Neural cell (in vitro differentiated cells): ENCODE results near the gene BMI1.

Experiments
- CTCF ChIP-seq: fragments of 450-650 bp; IDR thresholded peaks from 2 replicates; pipeline ENCODE4 v1.5.1; 2014; ENCODE audit warnings: antibody characterized with exemption, mild to moderate bottlenecking, moderate library complexity; ENCODE audit not compliant: poor library complexity, severe bottlenecking
- MXI1 ChIP-seq: fragments of 450-650 bp; conservative IDR thresholded peaks from 2 replicates; pipeline ENCODE4 v1.6.1; 2014; ENCODE audit warnings: antibody characterized with exemption, mild to moderate bottlenecking; ENCODE audit not compliant: poor library complexity, severe bottlenecking
- TF ChIP-seq, protein P1 (sequence below): IDR thresholded peaks from 2 replicates; pipeline ENCODE4 v1.6.1; 2012; ENCODE audit warnings: borderline replicate concordance

GRCh38 chr10:22335173-22335933 lies 14.5 kb downstream of the BMI1 start:
- peak; percentile 37 for TF ChIP-seq CTCF
- TF ChIP-seq, protein P1, sequence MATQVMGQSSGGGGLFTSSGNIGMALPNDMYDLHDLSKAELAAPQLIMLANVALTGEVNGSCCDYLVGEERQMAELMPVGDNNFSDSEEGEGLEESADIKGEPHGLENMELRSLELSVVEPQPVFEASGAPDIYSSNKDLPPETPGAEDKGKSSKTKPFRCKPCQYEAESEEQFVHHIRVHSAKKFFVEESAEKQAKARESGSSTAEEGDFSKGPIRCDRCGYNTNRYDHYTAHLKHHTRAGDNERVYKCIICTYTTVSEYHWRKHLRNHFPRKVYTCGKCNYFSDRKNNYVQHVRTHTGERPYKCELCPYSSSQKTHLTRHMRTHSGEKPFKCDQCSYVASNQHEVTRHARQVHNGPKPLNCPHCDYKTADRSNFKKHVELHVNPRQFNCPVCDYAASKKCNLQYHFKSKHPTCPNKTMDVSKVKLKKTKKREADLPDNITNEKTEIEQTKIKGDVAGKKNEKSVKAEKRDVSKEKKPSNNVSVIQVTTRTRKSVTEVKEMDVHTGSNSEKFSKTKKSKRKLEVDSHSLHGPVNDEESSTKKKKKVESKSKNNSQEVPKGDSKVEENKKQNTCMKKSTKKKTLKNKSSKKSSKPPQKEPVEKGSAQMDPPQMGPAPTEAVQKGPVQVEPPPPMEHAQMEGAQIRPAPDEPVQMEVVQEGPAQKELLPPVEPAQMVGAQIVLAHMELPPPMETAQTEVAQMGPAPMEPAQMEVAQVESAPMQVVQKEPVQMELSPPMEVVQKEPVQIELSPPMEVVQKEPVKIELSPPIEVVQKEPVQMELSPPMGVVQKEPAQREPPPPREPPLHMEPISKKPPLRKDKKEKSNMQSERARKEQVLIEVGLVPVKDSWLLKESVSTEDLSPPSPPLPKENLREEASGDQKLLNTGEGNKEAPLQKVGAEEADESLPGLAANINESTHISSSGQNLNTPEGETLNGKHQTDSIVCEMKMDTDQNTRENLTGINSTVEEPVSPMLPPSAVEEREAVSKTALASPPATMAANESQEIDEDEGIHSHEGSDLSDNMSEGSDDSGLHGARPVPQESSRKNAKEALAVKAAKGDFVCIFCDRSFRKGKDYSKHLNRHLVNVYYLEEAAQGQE = no peak
- TF ChIP-seq MXI1 = no peak
